Prostate gland (tissue), 2 donors: ENCODE measurements around the gene NUP153. TPM values are rescaled to one million over a fixed set of nuclear protein-coding genes. Genes with fewer than 3 reads are reported as not detected.

Experiments
- DNase-seq: peaks from one replicate; pipeline ENCODE4 v3.0.0-alpha.2; 2019; ENCODE audit warnings: low spot score
- H3K27ac ChIP-seq, 2 donors: fragments of 200-600 bp; sonication (generic); 2 replicates each; pipeline ENCODE4 v1.5.1; 2017 to 2019
- H3K27me3 ChIP-seq: fragments of 200-600 bp; sonication (generic); replicated peaks from 2 replicates; pipeline ENCODE4 v1.5.1; 2019; ENCODE audit not compliant: insufficient read depth
- H3K36me3 ChIP-seq, 2 donors: fragments of 200-600 bp; sonication (generic); 1 replicate in 1 of 2; 2 replicates in 1 of 2; pipeline versions ENCODE4 v1.5.1 to v1.8.1; 2017 to 2019
- H3K4me1 ChIP-seq: fragments of 200-600 bp; sonication (generic); replicated peaks from 2 replicates; pipeline ENCODE4 v1.5.1; 2019
- H3K4me3 ChIP-seq, 2 donors: fragments of 200-600 bp; sonication (generic); 2 replicates each; pipeline ENCODE4 v1.5.1; 2017 to 2019
- H3K9me3 ChIP-seq: fragments of 200-600 bp; sonication (generic); 2 replicates; pipeline ENCODE4 v1.5.1; 2017
- CTCF ChIP-seq, 4 experiments: fragments of 200-600 bp in 2 of 4; fragments of 450-650 bp in 2 of 4; sonication (generic) in 2 of 4; IDR thresholded peaks; 1 replicate in 3 of 4; 2 replicates in 1 of 4; pipeline ENCODE4 v1.5.1; 2016 to 2019; ENCODE audit warnings: antibody characterized with exemption in 4 of 4, mild to moderate bottlenecking in 2 of 4, moderate library complexity in 2 of 4
- POLR2A ChIP-seq: fragments of 450-650 bp; IDR thresholded peaks from one replicate; pipeline ENCODE4 v1.6.1; 2016; ENCODE audit warnings: antibody characterized with exemption, mild to moderate bottlenecking
- POLR2AphosphoS5 ChIP-seq: sonication (generic); formaldehyde crosslinking; IDR thresholded peaks from one replicate; pipeline ENCODE4 v1.6.1; 2017; ENCODE audit warnings: antibody characterized with exemption
- WGBS: methylation state at CpG from one replicate; pipeline ENCODE4 v1.1.5; 2018; 5-methylcytosine and 5-hydroxymethylcytosine counted together
- intact Hi-C: fragments of 100-400 bp; cut with DNase I; formaldehyde crosslinking; loops from one replicate; pipeline ENCODE4 v1.14.2; 2022
- total RNA-seq, 2 donors: library from RNA; depleted of rRNA; stranded (reverse); fragments of >200 nt; gene quantifications; one replicate each; pipeline ENCODE4 v1.1.0, GENCODE V29; 2016

NUP153 gene
- total RNA-seq, 2 donors from 2014 or later: 35.3 to 46.2 TPM

DNA sequence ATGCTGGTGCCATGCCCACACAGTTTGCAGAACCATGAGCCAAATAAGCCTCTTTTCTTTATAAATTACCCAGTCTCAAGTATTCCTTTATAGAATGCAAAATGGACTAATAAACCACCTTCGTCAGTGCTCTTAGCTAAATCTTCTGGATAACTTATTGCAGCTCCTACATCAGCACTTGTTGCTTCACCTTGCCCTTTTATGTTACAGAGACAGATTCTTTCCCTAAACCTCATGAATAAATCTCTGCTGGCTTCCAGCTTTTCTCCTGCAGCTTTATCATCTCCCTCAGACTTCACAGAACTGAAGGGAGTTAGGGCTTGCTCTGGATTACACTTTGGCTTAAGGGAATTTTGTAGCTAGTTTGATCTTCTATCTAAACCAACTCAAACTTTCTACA is 22.6 kb downstream of the NUP153 start:
- WGBS: 93% methylated on average over 1 of the region's 1 CpG
- Histone ChIP-seq H3K9me3 (no peaks in the 10 kb centered on the region), H3K27me3 (no peaks in the 10 kb centered on the region), H3K36me3 (no peaks in the 10 kb centered on the region), H3K4me1 (no peaks in the 10 kb centered on the region), H3K4me3 (no peak overlapping the region), H3K27ac (no peak overlapping the region)
- no peak for TF ChIP-seq CTCF (IDR thresholded peaks at IDR 0.05)
- no peak for TF ChIP-seq POLR2AphosphoS5
- TF ChIP-seq POLR2A: no peak
- no peak for DNase-seq
- intact Hi-C loops: no loop called here

- no peaks in the 10 kb centered on the region for H3K9me3 ChIP-seq
- TF ChIP-seq POLR2AphosphoS5: no peak
- TF ChIP-seq POLR2A: no peak
- no peak for TF ChIP-seq CTCF (IDR thresholded peaks at IDR 0.05)
- H3K27ac ChIP-seq: no peak overlapping the region
- WGBS: 98% methylated on average over 2 of the region's 2 CpGs
- no peak for DNase-seq
- no peak overlapping the region for H3K4me3 ChIP-seq
- H3K27me3 ChIP-seq: no peaks in the 10 kb centered on the region
- intact Hi-C loops: no loop called here
- H3K4me1 ChIP-seq: no peaks in the 10 kb centered on the region
- no peaks in the 10 kb centered on the region for H3K36me3 ChIP-seq
Observed at GRCh38 chr6:17683428-17683827, 23.3 kb downstream of the NUP153 start.

GRCh38 chr6:17679726-17680125 is 27.0 kb downstream of the NUP153 start:
- Histone ChIP-seq H3K36me3 (no peaks in the 10 kb centered on the region), H3K4me3 (no peak overlapping the region), H3K27me3 (no peaks in the 10 kb centered on the region), H3K9me3 (no peaks in the 10 kb centered on the region), H3K27ac (no peak overlapping the region), H3K4me1 (no peaks in the 10 kb centered on the region)
- DNase-seq: no peak
- intact Hi-C loops: no loop called here
- WGBS: 80% methylated on average over 8 of the region's 8 CpGs
- TF ChIP-seq CTCF (IDR thresholded peaks at IDR 0.05): no peak
- no peak for TF ChIP-seq POLR2A
- no peak for TF ChIP-seq POLR2AphosphoS5

DNA sequence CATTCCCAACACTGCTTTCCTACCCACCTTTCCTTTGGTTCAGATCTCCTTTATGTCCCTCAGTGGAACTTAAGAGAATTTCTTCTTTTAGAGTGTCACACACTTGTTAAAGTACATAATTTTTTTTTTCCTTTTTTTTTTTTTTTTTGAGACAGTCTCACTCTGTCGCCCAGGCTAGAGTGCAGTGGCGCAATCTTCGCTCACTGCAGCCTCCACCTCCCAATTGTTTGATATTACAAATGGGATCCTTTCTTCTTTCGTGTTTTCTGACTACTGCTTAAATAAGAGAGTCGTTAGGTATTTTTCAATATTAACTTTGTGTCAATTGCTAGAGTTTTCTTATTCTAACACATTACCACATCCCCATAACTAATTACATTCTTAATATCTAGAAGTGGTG is 29.1 kb downstream of the NUP153 start:
- 91% methylated on average over 5 of the region's 5 CpGs for whole genome bisulfite sequencing
- DNase-seq: no peak
- Histone ChIP-seq H3K4me3 (no peak overlapping the region), H3K27me3 (no peaks in the 10 kb centered on the region), H3K9me3 (no peaks in the 10 kb centered on the region), H3K36me3 (no peaks in the 10 kb centered on the region), H3K4me1 (no peaks in the 10 kb centered on the region), H3K27ac (no peak overlapping the region)
- TF ChIP-seq POLR2A (no peak), POLR2AphosphoS5 (no peak), CTCF (IDR thresholded peaks at IDR 0.05) (no peak)
- intact Hi-C loops: no loop called here

DNA sequence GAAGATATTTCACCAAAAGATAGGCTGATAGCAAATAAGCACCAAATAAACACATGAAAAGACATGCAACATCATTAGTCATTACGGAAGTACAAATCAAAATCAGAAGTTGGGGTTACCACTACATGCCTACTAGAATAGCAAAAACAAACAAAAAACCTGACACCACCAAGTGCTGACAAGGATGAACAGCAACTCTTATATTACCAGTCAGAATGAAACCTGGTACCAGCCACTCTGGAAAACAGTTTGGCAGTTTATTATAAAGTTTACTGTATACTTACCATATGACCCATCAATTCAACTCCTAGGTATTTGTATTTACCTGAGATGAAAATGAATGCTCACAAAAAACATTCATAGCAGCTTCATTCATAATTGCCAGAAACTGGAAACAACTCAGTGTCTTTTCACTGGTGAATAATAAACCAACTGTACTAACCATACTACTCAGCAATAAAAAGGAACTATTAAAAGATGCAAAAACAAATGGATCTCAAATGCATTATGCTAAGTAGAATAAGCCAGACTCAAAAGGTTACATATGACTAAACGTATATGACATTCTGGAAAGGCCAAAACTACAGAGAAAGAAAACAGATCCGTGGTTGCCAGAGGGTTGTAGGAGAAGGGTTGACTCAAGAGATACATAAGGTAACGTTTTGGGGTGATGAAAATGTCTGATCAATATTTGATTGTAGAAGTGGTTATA is 33.0 kb downstream of the NUP153 start:
- intact Hi-C loops: no loop called here
- Histone ChIP-seq H3K4me3 (no peak overlapping the region), H3K9me3 (no peaks in the 10 kb centered on the region), H3K4me1 (no peaks in the 10 kb centered on the region), H3K27me3 (no peaks in the 10 kb centered on the region), H3K27ac (no peak overlapping the region), H3K36me3 (no peaks in the 10 kb centered on the region)
- DNase-seq: no peak
- WGBS: 97% methylated on average over 4 of the region's 4 CpGs
- TF ChIP-seq POLR2AphosphoS5 (no peak), CTCF (IDR thresholded peaks at IDR 0.05) (no peak), POLR2A (no peak)
